Body of pancreas (tissue), 4 donors: ENCODE results near the gene LRP10. TPM values are rescaled to one million over a fixed set of nuclear protein-coding genes. Genes with fewer than 3 reads are reported as not detected.
A peak's percentile ranks its signal among the peaks of the same experiment; 100 is the strongest.

Experiments
- ATAC-seq: fragments of 150-250 bp; one replicate; pipeline ENCODE4 v1.9.1; 2016
- DNase-seq, 4 donors: peaks; one replicate each; pipeline ENCODE4 v3.0.0-alpha.2; 2019
- H3K27ac ChIP-seq, 4 donors: fragments of 200-600 bp; sonication (generic); 1 replicate in 3 of 4; 2 replicates in 1 of 4; pipeline versions ENCODE4 v1.5.1 to v1.6.1; 2016 to 2019; ENCODE audit warnings: mild to moderate bottlenecking in 1 of 4, mixed read lengths in 1 of 4, moderate library complexity in 1 of 4
- H3K27me3 ChIP-seq, 2 donors: fragments of 200-600 bp; sonication (generic); one replicate each; pipeline ENCODE4 v1.6.0; 2016; ENCODE audit warnings: mild to moderate bottlenecking in 1 of 2
- H3K36me3 ChIP-seq, 2 donors: fragments of 200-600 bp; sonication (generic); replicated peaks in 1 of 2; 2 replicates each; pipeline ENCODE4 v1.5.1; 2016; ENCODE audit warnings: low read depth in 2 of 2; ENCODE audit not compliant: insufficient read depth in 1 of 2
- H3K4me1 ChIP-seq: fragments of 200-600 bp; sonication (generic); one replicate; pipeline ENCODE4 v1.6.0; 2016
- H3K4me3 ChIP-seq, 2 donors: fragments of 200-600 bp; sonication (generic); 1 replicate in 1 of 2; 2 replicates in 1 of 2; pipeline ENCODE4 v1.5.1; 2016 to 2019
- H3K9me3 ChIP-seq, 3 donors: fragments of 200-600 bp; sonication (generic); 1 replicate in 2 of 3; 2 replicates in 1 of 3; pipeline ENCODE4 v1.5.1; 2016
- POLR2A ChIP-seq, 3 donors: fragments of 450-650 bp; IDR thresholded peaks; one replicate each; pipeline ENCODE4 v1.6.1; 2016; ENCODE audit warnings: antibody characterized with exemption in 3 of 3, mild to moderate bottlenecking in 2 of 3
- WGBS, 2 donors: methylation state at CpG; one replicate each; pipeline ENCODE4 v1.1.5; 2017; 5-methylcytosine and 5-hydroxymethylcytosine counted together
- intact Hi-C: fragments of 100-400 bp; cut with DNase I; formaldehyde crosslinking; loops from one replicate; pipeline ENCODE4 v1.15.1; 2023
- total RNA-seq, 2 donors: library from RNA; depleted of rRNA; stranded (reverse); fragments of >200 nt; gene quantifications; one replicate each; pipeline ENCODE4 v1.1.0, GENCODE V29; 2016
- TF ChIP-seq, protein P1 (sequence below), 7 experiments: fragments of 450-650 bp in 4 of 7; fragments of 200-600 bp in 3 of 7; sonication (generic) in 3 of 7; IDR thresholded peaks; one replicate each; pipeline ENCODE4 v1.5.1; 2016 to 2019; ENCODE audit warnings: antibody characterized with exemption in 7 of 7

Gene LRP10
- total RNA-seq, 2 donors from 2014 or later: 47.8 to 83.0 TPM

DNA sequence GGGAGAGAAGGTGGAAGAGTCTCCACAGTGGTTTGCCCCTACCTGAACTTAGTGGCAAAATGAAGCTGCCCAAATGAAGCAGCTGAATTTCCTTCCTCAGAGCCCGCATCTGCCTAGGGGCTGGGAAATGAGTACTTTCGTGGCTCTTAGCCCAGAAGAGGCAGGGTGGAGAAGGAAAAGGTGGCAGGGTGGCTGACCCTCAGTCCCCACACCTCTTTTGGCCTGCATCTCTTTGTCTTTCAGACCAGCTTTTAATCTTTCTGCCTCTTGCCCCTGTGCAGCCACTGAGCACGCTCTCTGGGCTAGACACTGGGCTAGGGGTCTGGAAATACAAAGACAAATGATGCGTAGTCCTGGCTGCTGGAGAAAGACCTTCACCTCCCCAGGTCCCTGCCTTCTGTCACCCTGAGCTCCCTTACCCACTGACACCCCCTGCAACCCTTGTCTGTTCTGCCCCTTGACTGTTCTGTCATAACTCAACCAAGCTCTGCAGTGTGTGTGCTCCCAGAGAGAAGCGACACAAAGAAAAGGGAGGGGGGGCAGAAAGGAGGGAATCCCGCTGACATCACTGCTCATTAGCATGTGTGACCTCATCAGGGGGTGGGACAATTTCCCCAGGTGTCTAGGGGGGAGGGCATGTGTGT is 11.1 kb downstream of the LRP10 start:
- DNase-seq (peak; percentile 59 to 81 (median 72)), ATAC-seq (peak; percentile 24)
- 23 to 39% methylated on average over 4 to 6 of the region's 6 CpGs for WGBS, 2 donors
- no peak overlapping the region for H3K4me3 ChIP-seq
- H3K27ac ChIP-seq: no peak overlapping the region
- peak in 1 of 3 donors; percentile 8 for TF ChIP-seq POLR2A (IDR thresholded peaks at IDR 0.05)
- TF ChIP-seq, protein P1, sequence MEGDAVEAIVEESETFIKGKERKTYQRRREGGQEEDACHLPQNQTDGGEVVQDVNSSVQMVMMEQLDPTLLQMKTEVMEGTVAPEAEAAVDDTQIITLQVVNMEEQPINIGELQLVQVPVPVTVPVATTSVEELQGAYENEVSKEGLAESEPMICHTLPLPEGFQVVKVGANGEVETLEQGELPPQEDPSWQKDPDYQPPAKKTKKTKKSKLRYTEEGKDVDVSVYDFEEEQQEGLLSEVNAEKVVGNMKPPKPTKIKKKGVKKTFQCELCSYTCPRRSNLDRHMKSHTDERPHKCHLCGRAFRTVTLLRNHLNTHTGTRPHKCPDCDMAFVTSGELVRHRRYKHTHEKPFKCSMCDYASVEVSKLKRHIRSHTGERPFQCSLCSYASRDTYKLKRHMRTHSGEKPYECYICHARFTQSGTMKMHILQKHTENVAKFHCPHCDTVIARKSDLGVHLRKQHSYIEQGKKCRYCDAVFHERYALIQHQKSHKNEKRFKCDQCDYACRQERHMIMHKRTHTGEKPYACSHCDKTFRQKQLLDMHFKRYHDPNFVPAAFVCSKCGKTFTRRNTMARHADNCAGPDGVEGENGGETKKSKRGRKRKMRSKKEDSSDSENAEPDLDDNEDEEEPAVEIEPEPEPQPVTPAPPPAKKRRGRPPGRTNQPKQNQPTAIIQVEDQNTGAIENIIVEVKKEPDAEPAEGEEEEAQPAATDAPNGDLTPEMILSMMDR (IDR thresholded peaks at IDR 0.05): no peak
- H3K9me3 ChIP-seq: no peaks in the 10 kb centered on the region
- H3K4me1 ChIP-seq: peaks cover 29% of the 10 kb centered on the region
- H3K36me3 ChIP-seq: no peaks in the 10 kb centered on the region
- intact Hi-C loops: no loop called here
- H3K27me3 ChIP-seq: no peaks in the 10 kb centered on the region

DNA sequence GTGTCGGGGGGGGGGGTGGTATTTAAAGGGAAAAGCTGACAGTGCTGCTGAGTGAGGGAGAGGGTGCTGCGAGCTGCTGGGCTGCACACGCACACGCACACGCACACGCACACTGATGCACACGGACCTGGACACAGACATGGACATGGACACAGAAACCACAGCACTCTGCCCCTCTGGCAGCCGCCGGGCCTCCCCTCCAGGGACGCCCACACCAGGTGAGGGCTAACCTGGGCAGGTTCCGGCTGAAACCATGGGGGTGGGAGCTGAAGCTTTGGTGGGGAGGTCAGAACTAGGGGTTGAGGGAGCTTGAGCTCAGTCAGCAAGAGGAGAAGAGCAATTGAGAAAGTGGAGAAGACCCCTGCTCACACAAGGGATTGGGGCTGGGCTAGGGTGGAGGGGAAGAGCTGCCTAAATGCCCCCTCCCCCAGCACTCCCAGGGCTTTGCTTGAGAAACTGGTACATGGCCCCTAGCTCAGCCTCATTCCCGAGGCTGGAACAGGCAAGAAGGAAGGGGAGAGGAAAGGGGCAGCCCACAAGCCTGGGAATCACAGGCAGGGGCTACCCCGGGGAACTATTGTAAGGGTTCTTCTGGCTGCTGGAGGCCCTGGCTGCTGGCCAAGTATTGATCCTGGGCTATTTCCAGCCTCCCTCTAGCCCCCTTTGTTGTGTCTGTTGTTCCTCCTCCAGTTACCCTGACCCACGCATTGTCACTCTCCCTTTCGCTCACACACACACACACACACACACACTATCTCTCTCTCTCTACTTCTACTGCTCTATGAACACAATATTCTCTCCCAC is 11.8 kb downstream of the LRP10 start, which contains the start of gene REM2:
TSS of gene REM2 (plus strand) at position 50 of the 804 bp plus-strand sequence. CDS start at position 116, 66 bp downstream.
- Histone ChIP-seq H3K27ac (peak within 1 kb of the TSS in 3 of 4 donors; percentile 18 to 47 (median 33)), H3K4me1 (peaks cover 36% of the 10 kb centered on the region), H3K27me3 (no peaks in the 10 kb centered on the region), H3K36me3 (no peaks in the 10 kb centered on the region), H3K9me3 (no peaks in the 10 kb centered on the region), H3K4me3 (no peak within 1 kb of the TSS)
- DNase-seq: peak in 1 of 4 donors; percentile 24
- TF ChIP-seq POLR2A (IDR thresholded peaks at IDR 0.05): no peak
- TF ChIP-seq, protein P1 (IDR thresholded peaks at IDR 0.05): no peak
- WGBS, 2 donors: 28 to 33% methylated on average over 5 to 15 of the region's 15 CpGs
- no peak for ATAC-seq
- intact Hi-C loops: no loop called here

DNA sequence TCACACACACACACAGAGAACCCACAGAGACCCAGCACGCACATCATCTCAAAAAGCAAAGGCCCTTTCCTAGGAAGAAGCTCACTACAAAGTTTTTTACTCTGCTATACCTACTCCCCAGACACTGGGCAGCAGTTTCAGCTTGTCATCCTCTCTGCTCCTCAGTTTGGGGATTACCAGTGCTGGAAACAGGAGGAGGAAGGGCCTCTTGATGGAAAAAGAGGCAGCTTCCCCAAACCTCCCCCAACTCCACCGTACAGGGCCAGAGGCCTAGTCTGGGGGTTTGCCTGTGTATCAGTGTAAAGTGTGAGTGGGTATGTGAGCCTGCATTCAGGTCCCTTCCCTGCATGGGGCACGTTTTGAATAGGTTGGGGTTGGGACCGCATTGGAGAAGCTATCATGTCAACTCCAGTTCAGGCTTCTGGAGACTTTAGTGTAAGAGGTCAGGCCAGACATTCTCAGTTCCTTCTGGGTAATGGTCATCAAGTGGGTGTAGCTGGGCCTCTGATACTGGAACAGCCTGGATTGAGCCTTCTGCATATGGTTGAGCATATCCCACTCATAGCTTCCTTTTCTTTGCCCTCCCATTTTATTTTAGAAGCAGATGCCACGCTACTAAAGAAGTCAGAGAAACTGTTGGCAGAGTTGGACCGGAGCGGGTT is 12.7 kb downstream of the LRP10 start:
- 68 to 76% methylated on average over 5 to 7 of the region's 7 CpGs for WGBS, 2 donors
- Histone ChIP-seq H3K36me3 (no peaks in the 10 kb centered on the region), H3K27me3 (no peaks in the 10 kb centered on the region), H3K27ac (peak overlapping the region in 1 of 4 donors; percentile 33), H3K4me3 (no peak overlapping the region), H3K9me3 (no peaks in the 10 kb centered on the region), H3K4me1 (peaks cover 36% of the 10 kb centered on the region)
- DNase-seq (no peak), ATAC-seq (no peak)
- no peak for TF ChIP-seq POLR2A (IDR thresholded peaks at IDR 0.05)
- TF ChIP-seq, protein P1 (IDR thresholded peaks at IDR 0.05): no peak
- intact Hi-C loops: no loop called here

DNA sequence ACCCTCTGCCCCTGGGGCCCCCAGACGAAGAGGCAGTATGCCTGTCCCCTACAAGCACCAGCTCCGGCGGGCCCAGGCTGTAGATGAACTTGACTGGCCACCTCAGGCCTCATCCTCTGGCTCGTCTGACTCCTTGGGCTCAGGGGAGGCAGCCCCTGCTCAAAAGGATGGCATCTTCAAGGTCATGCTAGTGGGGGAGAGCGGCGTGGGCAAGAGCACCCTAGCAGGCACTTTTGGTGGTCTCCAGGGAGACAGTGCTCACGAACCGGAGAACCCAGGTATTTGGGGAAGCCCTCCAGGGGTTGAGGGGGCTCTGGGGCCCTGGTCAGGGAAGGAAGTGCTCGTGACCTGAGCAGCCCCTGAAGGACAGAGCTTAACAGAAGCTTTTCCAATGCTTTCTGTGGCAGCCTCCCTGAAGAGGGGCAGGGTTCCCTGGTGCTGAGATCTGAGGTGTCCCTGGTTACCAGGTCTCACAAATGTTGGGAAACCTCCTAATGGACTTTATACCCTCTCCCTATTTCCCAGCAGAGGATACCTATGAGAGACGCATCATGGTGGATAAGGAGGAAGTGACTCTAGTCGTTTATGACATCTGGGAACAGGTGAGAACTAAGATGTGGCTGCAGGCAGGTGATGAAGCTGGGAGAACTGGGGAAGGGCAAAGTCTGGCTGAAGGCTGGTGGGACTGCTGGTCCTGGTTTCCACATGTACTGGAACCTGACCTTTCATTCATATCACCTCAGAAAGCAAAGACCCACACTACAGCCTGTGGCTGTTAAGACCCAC is 13.4 kb downstream of the LRP10 start:
- TF ChIP-seq, protein P1 (IDR thresholded peaks at IDR 0.05): no peak
- TF ChIP-seq POLR2A (IDR thresholded peaks at IDR 0.05): no peak
- H3K4me3 ChIP-seq: no peak overlapping the region
- 71 to 86% methylated on average over 3 to 11 of the region's 11 CpGs for WGBS, 2 donors
- intact Hi-C loops: no loop called here
- no peaks in the 10 kb centered on the region for H3K36me3 ChIP-seq
- no peaks in the 10 kb centered on the region for H3K9me3 ChIP-seq
- H3K4me1 ChIP-seq: peaks cover 36% of the 10 kb centered on the region
- no peak for DNase-seq
- ATAC-seq: no peak
- no peak overlapping the region for H3K27ac ChIP-seq
- no peaks in the 10 kb centered on the region for H3K27me3 ChIP-seq
